Measurements from ENCODE around the gene USP9Y.

The USP9Y gene

DNA sequence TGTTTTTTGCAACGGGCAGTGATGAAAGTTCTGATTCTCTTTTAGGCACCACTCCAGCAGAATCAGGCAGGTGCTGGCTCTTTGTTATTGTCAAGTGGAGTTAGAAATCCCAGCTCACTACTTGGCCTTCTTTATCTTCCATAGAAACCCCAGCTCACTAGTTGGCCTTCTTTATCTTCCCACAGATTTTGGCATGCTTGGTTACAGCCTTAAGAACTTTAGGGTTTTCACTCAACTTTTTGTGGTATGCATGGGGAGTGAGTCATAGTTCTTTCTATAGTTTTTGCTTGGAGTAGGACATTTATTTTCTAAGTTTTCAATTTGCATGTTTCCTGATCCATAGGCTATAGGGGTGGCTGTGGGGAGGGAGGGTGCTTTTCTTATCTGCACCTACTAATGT, 55.0 kb downstream of the USP9Y start:
- DNase-seq (ENCODE audit: low read depth in 1 of 2, low spot score in 1 of 2): no peak

- DNase-seq (ENCODE audit: low read depth in 1 of 2, low spot score in 1 of 2): no peak
Observed at GRCh38 chrY:12765976-12766375, 64.9 kb downstream of the USP9Y start.

DNA sequence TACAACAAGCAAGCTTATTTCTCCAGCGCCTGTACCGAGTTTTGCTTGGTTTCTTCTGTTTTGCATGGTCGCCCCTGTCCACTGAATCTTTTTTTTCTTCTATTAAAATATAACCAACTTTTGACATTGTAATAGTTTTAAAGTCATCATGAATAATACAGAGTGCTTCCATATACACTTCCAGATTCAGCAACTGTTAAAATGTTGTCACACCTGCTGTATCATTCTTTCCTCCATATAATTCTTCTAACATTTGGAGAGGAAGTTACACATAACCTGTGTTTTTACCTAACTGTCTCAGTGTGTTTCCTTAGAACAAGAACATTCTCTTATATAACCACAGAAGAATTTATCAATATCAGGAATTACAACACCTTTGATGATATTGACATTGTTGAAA, 83.5 kb downstream of the USP9Y start:
- no peak for DNase-seq (ENCODE audit: low read depth in 1 of 2, low spot score in 1 of 2)

DNA sequence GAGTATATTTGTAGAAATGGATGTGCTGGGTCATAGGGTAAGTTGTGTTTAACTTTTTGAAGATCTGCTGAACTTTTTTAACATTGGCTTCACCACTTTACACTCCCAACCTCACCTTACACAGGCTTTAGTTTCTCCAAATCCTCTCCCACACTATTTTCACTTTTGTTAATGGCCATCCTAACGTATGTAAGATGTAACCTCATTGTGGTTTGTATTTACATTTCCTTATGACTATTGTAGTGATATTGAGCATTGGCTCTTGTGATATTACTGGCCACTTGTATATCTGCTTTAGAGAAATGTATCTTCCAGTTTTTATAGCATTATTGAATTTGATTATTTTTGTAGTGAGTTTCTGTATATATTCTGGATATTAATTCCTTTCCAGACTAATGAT, 93.0 kb downstream of the USP9Y start:
- no peak for DNase-seq (ENCODE audit: low read depth in 1 of 2, low spot score in 1 of 2)

GRCh38 chrY:12808046-12808445, 107.0 kb downstream of the USP9Y start:
- DNase-seq (ENCODE audit: low read depth in 1 of 2, low spot score in 1 of 2): no peak

DNA sequence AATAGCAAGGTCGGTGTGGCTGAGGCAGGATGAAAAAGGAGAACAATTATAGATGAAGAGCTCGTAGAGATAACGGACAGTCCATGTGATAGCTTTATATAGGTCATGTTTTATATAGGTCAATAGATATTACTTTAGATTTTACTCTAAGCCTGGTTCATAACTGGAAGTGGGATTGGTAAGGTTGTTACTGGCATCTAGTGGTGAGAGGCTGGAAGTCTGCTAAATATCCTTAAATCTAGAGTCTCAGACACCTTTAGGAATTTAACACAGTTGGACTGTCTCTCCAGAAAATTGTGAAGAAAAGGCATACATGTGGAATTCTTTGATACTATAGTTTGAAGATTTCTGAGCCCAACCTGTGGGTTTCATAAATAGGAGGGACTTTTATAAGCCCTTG, 108.0 kb downstream of the USP9Y start:
- no peak for DNase-seq (ENCODE audit: low read depth in 1 of 2, low spot score in 1 of 2)

- no peak for DNase-seq (ENCODE audit: low read depth in 1 of 2, low spot score in 1 of 2)
Observed at GRCh38 chrY:12823408-12823807, 122.4 kb downstream of the USP9Y start.

DNA sequence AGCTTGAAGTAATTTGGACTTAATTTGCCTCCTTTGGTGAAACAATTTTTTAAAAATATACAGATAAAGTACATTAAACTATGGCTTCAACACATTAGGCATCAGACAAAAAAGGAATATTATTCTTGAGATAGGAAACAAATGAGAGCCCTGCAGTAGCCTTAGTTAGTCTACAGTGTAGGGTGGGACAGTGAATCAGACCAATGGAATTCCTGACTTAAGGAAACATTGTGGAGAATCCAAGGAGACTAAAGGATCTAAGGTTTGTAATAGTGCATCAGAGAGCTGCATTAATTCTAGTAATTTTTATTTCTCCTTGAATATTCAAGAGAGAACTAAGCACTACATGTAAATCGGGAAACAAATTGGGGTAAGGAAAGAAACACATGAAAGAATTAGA, 125.8 kb downstream of the USP9Y start:
- DNase-seq (ENCODE audit: low read depth in 1 of 2, low spot score in 1 of 2): no peak

- no peak for DNase-seq (ENCODE audit: low read depth in 1 of 2, low spot score in 1 of 2)
Observed at GRCh38 chrY:12833284-12833683, 132.3 kb downstream of the USP9Y start.

DNA sequence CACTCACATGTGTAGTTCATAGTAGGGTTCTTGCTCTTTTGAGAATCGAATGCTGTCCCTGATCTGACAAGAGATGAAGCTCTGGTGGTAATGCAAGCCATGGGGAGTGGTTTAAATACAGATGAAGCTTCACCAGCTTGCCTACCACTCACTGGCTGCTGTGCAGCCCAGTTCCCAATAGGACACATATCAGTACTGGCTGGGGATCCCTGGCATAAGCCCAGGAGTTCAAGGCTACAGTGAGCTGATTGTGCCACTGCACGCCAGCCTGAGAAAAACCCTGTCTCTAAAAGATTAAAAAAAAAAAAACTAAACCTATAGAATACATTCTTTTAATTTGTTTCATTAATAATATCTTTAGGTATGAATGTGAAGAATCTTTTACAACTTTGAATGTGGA, 136.5 kb downstream of the USP9Y start:
- DNase-seq (ENCODE audit: low read depth in 1 of 2, low spot score in 1 of 2): no peak

GRCh38 chrY:12841368-12841767, 140.3 kb downstream of the USP9Y start:
- no peak for DNase-seq (ENCODE audit: low read depth in 1 of 2, low spot score in 1 of 2)

- no peak for DNase-seq (ENCODE audit: low read depth in 1 of 2, low spot score in 1 of 2)
Observed at GRCh38 chrY:12846793-12847192, 145.8 kb downstream of the USP9Y start.

DNA sequence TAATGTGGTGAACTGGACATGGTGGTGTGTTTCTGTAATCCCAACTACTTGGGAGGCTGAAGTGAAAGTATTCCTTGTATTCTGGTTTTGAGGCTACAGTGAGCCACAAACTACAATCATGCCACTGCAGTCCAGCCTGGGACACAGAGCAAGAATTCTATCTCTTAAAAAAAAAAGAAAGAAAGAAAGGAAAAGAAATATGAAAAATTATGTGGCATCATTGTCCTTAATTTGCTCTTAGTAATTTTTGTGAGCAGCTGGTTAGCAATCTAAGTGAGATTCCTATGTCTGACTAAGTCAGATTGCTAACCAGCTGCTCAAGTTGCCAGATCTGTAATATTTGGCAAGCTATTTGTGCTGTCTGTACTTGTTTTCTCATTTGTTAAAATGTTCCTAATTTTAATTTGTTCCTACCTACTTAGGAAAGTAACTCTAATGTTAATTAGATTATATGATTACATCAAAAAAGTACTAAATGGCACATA, 154.8 kb downstream of the USP9Y start:
- no peak for DNase-seq (ENCODE audit: low read depth in 1 of 2, low spot score in 1 of 2)

DNA sequence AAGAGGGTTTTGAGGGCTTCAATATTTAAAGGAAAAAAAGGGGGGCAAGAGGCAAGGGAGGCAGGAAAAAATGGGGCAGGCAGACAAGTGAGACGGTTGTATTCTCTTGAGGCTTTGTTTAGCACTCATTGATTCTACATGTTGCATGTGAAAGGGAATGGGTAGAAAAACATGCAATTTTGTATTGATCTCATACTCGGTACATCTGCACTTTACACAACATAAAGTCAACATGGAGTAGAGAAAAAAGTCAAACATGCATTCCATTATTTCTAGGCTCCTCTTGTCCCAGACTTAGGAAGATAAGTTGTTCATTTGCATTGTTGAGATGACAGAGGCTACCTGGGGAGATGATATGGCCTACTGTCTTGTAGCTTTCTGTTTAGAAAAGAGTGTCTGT, 166.9 kb downstream of the USP9Y start:
- DNase-seq (ENCODE audit: low read depth in 1 of 2, low spot score in 1 of 2): no peak

DNA sequence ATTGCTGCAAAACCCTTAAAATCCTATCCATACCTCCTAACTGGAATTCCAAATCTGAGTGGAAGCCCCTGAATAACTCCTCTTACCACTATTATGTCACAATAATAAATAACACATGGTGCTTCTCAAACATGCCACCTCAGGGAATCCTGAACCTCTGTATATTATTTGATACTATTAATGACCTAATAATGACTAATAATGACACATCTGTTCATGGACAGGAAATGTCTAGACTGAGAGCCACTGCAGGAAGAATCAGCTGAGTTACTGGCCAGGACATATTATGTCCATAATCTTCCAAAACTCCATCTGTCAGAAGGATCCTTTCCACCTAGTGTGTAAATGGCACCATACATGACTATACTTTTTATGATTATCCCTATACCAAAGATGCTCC, 195.9 kb downstream of the USP9Y start:
- no peak for DNase-seq (ENCODE audit: low read depth in 1 of 2, low spot score in 1 of 2)

- DNase-seq (ENCODE audit: low read depth in 1 of 2, low spot score in 1 of 2): no peak
Observed at GRCh38 chrY:12898604-12899003, 197.6 kb downstream of the USP9Y start.

DNA sequence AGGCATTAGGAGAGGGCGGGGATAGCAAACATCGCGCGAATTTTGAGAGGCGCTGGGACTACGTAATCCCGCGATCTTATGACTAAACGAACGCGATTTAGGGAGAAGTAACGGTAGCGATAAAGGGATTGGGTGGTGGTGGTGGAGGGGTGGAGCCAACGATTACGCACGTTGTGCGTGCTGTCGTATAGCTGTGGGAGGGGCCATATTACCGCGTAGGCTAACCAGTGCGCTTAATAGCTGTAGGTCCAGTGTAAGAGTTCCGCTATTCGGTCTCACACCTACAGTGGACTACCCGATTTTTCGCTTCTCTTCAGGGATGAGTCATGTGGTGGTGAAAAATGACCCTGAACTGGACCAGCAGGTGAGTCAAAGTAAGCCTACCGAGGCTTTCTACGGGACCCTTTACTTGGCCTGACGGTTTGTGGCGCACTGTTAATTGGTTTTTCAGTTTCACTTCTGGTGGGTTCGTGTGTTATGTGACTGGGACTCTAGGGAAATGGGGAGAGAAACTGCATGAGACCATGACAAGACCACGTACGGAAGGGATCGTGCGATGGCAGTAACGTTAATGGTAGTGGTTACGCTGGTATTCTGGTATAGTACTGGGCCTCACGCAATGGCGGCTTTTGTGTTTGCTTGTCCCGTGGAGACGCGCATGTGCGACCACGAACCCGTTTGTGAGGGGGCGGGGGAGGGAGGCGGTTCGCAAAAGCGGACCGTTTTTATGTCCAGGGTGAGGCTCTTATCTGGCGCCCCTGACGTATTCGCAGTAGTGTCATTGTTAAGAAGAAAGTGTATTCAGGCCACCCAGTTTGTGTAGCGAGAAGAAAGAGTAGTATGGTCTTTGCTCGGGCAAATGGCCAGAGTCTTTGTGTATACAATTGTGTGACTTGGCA, 203.8 kb downstream of the USP9Y start, which contains the start of gene DDX3Y:
TSS of gene DDX3Y (plus strand) at position 251 of the 899 bp plus-strand sequence. CDS start at position 320, 69 bp downstream.
- DNase-seq (ENCODE audit: low read depth in 1 of 2, low spot score in 1 of 2): peak in 1 of 2 donors; percentile 50

- DNase-seq (ENCODE audit: low read depth in 1 of 2, low spot score in 1 of 2): peak in 1 of 2 donors; percentile 22
Observed at GRCh38 chrY:12905517-12905872, 204.5 kb downstream of the USP9Y start.

- DNase-seq (ENCODE audit: low read depth in 1 of 2, low spot score in 1 of 2): no peak
Observed at GRCh38 chrY:12905895-12906294, 204.9 kb downstream of the USP9Y start.

All from activated T-helper 1 cell treated with anti-CD3 and anti-CD28 coated beads, Interleukin-2, amount 50 U/mL, for 16 hours (primary cell).